Measurements from ENCODE around the gene MOV10L1.
A peak's percentile ranks its signal among the peaks of the same experiment; 100 is the strongest.

MOV10L1 gene

GRCh38 chr22:50148166-50148500, 58.3 kb downstream of the MOV10L1 start:
- TF ChIP-seq CTCF (IDR thresholded peaks at IDR 0.05; ENCODE audit: extremely low read depth, insufficient read depth, missing control alignments), result no peak
- in situ Hi-C loops (cut with MboI; ENCODE audit: low pct_unique_long_range_greater_than_20kb, low sequenced_read_pairs, unreplicated experiment), result loop anchor here (10.0 kb wide), 1 partner anchor 57 kb away; the partner anchor contains the start of gene SELENOO
- no peak for DNase-seq (ENCODE audit: low spot score)

GRCh38 chr22:50148991-50149721, 59.4 kb downstream of the MOV10L1 start:
- peak; percentile 93 for TF ChIP-seq CTCF (IDR thresholded peaks at IDR 0.05; ENCODE audit: extremely low read depth, insufficient read depth, missing control alignments)
- DNase-seq (ENCODE audit: low spot score), result peak; percentile 95
- in situ Hi-C loops (cut with MboI; ENCODE audit: low pct_unique_long_range_greater_than_20kb, low sequenced_read_pairs, unreplicated experiment), result loop anchor here (10.0 kb wide), 1 partner anchor 56 kb away; the partner anchor contains the start of gene SELENOO

- in situ Hi-C loops (cut with MboI; ENCODE audit: low pct_unique_long_range_greater_than_20kb, low sequenced_read_pairs, unreplicated experiment), result no loop called here
- no peak for TF ChIP-seq CTCF (IDR thresholded peaks at IDR 0.05; ENCODE audit: extremely low read depth, insufficient read depth, missing control alignments)
- no peak for DNase-seq (ENCODE audit: low spot score)
Measured at GRCh38 chr22:50150161-50151129, 60.6 kb downstream of the MOV10L1 start.

GRCh38 chr22:50151571-50152537, 62.0 kb downstream of the MOV10L1 start:
- DNase-seq (ENCODE audit: low spot score), result no peak
- in situ Hi-C loops (cut with MboI; ENCODE audit: low pct_unique_long_range_greater_than_20kb, low sequenced_read_pairs, unreplicated experiment), result no loop called here
- no peak for TF ChIP-seq CTCF (IDR thresholded peaks at IDR 0.05; ENCODE audit: extremely low read depth, insufficient read depth, missing control alignments)

GRCh38 chr22:50153056-50153755, 63.4 kb downstream of the MOV10L1 start:
- in situ Hi-C loops (cut with MboI; ENCODE audit: low pct_unique_long_range_greater_than_20kb, low sequenced_read_pairs, unreplicated experiment), result no loop called here
- TF ChIP-seq CTCF (IDR thresholded peaks at IDR 0.05; ENCODE audit: extremely low read depth, insufficient read depth, missing control alignments), result no peak
- no peak for DNase-seq (ENCODE audit: low spot score)

Measured in GM13977 (cell line).